GM18519 (cell line): ENCODE measurements around the gene HBEGF.
A peak's percentile ranks its signal among the peaks of the same experiment; 100 is the strongest.

Experiments
- ATAC-seq: cut with Tn5 transposase; IDR thresholded peaks from one replicate; pipeline ENCODE4 v1.9.1; 2021; ENCODE audit warnings: mild to moderate bottlenecking, moderate library complexity; ENCODE audit not compliant: unreplicated experiment, low FRiP score

HBEGF gene, protein sequence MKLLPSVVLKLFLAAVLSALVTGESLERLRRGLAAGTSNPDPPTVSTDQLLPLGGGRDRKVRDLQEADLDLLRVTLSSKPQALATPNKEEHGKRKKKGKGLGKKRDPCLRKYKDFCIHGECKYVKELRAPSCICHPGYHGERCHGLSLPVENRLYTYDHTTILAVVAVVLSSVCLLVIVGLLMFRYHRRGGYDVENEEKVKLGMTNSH

DNA sequence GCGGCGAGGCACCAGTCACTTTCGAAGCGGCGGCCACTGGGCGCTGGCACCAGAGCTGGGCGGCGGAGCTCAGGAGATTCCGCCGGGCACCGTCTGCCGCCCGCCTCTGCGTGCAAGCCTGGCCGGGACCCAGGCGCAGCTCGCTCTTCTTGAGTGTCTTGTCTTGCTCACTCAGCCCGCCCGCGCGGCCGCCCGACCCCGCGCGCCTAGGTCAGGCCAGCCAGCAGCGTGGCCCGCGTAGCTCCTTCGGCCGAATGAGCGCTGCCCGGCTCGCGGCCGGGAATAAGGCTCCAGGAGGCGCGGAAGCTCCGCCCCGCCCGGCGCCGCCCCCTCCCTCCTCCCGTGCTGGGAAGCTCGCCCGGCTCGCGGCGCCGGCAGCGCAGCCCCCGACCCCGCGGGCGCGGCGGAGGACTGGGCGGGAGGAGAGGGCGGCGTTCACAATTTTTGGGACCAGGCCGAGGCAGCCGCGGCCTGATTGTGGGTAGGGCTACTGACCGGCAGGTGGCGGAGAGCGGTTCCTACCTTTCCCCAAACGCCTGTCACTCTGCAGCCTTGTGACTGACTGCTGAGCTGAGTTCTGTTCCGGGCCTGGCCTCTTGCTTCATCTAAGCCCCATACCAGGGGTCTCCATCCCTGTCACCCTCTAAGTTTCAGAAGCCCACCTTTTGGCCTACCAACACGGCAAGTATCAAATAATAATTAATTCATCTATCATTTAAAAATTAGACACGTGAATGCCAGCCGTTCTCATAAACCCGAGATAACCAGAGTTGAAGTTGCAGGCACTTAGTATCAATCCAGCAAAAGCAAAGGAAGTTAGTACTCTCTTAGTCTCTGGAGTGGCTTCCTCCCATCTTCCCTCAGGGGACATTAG lies at the start of gene HBEGF:
TSS of gene HBEGF (minus strand) at position 256 of the 874 bp plus-strand sequence. CDS start 275 bp downstream, outside the sequence.
- peak; percentile 62 for ATAC-seq

GRCh38 chr5:140393738-140394137 lies 47.3 kb upstream of the HBEGF start:
- no peak for ATAC-seq

DNA sequence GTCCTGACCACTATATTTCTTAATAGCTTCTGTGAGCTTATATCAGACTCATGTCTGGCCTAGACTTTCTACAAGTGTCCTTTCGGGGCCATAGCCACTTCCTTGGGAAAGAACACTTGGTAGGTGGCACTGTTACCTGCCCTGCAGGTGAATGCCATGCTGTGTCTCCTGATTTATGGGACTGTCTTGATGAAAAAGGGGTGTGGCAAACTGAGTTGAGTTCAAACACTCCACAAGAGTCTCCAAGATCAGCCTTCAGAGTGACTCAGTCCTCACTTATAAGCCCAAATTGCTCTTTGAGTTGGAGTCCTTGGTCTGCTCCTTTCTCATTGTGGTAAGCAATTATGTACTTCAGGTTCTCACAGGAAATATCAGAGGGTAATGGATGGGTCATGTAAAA lies 45.3 kb upstream of the HBEGF start:
- no peak for ATAC-seq

- no peak for ATAC-seq
Observed at GRCh38 chr5:140391312-140391711, 44.9 kb upstream of the HBEGF start.

DNA sequence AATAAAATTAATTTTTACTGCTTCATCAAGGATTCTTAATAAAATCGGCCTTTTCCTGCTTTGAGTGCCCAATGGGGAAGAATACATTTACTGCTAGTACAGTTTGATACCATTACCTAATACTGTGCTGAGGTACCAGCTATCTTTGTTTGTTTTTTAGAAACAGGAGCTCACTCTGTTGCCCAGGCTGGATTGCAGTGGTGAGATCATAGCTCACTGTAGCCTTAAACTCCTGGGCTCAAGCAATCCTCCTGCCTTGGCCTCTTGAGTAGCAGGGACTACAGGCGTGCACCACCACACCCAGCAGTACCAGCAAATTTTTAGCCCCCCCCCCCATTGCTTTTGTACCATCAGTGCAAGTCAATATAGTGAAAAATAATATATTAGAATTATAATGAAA lies 41.6 kb upstream of the HBEGF start:
- ATAC-seq: no peak

- ATAC-seq: no peak
Observed at GRCh38 chr5:140383300-140383699, 36.9 kb upstream of the HBEGF start.

- no peak for ATAC-seq
Observed at GRCh38 chr5:140382866-140383265, 36.5 kb upstream of the HBEGF start.

- ATAC-seq: no peak
Observed at GRCh38 chr5:140381972-140382371, 35.6 kb upstream of the HBEGF start.

DNA sequence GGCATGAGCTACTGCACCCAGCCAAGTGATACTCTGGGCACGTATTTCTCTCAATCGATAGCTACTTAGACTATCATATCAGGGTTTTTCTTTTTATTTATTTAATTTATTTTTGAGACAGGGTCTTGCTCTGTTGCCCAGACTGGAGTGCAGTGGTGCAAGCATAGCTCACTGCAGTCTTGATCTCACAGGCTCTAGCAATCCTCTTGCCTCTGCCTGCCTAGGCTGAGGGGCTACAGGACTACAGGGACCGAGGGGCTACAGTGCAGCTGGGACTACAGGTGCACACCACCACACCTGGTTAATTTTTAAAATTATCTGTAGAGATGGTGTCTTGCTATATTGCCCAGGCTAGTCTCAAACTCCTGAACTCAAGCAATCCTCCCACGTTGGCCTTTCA lies 34.9 kb upstream of the HBEGF start:
- ATAC-seq: no peak

DNA sequence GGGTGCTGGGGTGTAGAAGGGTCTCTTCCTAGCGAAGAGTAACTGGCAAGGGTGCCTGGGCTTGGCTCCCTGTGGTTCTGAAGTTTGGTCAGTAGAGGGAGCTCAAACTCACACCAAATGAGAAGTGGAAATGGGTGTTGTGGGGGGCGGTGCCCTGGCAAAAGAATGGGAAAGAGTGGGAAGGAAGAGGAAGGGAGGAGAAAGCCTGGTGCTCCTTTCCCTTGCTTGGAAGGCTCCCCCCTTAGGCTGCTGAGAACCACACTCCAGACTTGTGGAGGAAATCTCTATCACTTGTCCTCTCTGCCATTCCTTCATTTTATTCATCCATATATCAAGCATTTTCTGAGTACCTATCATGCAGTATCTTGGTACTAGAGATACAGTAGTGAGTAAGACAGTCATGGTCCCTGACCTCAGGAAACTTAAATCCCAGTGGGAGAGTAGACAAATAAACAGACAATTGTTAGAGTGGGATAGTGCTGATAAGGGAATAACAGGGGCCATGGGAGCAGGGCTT lies 26.6 kb upstream of the HBEGF start:
- ATAC-seq: no peak

GRCh38 chr5:140371356-140372151 lies 25.2 kb upstream of the HBEGF start:
- ATAC-seq: no peak

GRCh38 chr5:140367256-140368013 lies 21.0 kb upstream of the HBEGF start:
- no peak for ATAC-seq

DNA sequence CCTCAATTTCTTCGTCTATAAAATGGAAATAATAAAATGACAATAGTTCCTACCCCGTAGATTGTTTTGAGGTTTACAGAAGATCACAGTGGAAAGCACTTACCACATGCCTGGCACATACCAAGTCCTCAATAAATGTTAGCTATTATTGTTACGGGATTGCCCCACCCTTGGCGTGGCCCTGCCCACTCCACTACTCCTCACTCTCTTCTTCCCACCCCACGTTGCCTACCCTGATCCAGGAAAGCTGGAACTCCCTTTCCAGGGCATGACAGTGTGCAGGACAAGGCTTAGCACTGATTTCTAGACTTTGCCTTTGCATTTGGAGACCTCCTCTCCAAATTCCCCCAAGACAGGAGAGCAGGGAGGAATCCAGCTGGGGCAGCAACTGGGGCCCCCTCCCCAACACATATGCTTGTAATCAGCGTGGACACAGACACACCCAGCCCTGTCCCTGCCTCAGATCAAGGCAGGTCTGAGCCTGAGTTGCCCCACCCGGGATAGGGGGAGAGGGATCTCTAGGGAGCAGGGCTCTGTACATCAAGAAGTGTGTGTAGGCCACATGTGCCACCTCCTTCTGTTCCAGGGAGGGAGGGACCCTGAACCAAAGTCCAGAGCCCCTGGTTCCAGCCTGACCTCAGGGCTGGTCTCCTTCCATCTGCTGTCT lies 20.3 kb upstream of the HBEGF start:
- no peak for ATAC-seq

DNA sequence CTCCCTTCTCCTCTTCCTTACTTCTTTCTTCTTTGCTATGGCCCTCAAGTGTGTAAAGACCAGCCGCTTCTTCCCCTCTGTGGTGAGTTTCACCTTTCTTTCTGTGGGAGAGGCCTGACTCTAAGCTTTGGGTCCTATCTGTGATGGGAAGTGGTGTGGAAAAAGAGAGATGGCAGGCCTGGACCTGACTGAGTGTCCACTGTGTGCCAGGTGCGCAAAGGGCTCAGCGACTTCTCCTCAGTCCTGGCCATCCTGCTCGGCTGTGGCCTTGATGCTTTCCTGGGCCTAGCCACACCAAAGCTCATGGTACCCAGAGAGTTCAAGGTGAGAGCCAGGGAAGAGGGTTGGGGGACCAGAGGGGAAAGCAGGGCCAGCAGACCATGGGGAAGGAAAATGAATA lies 19.5 kb upstream of the HBEGF start:
- ATAC-seq: no peak

DNA sequence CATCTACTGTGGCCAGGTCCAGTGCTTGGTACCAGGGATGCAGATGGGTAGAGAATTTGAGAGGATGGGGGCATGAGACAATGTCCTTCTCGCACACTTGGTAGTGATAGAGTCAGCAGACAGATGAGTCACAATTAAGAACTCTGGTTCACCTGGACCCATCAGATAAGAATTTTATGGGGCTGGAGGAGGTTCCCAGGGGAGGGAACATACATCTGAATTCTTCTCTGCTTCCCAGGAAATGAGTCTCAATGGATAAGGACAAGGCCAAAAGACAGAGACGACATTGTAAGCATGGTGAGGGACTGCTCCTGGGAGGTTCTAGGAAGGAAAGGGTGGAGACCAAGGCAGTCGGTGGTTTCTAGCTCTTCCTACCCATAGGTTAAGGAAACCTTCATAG lies 18.9 kb upstream of the HBEGF start:
- no peak for ATAC-seq

DNA sequence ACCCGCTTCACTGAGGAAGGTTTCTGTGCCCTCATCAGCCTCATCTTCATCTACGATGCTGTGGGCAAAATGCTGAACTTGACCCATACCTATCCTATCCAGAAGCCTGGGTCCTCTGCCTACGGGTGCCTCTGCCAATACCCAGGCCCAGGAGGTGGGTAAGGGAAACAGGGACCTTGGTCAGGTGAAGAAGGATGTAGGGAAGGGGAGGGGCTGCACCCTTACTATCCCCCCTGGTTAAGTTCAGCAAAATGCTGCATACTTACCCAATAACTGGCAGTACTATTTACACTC lies 18.0 kb upstream of the HBEGF start:
- ATAC-seq: no peak

DNA sequence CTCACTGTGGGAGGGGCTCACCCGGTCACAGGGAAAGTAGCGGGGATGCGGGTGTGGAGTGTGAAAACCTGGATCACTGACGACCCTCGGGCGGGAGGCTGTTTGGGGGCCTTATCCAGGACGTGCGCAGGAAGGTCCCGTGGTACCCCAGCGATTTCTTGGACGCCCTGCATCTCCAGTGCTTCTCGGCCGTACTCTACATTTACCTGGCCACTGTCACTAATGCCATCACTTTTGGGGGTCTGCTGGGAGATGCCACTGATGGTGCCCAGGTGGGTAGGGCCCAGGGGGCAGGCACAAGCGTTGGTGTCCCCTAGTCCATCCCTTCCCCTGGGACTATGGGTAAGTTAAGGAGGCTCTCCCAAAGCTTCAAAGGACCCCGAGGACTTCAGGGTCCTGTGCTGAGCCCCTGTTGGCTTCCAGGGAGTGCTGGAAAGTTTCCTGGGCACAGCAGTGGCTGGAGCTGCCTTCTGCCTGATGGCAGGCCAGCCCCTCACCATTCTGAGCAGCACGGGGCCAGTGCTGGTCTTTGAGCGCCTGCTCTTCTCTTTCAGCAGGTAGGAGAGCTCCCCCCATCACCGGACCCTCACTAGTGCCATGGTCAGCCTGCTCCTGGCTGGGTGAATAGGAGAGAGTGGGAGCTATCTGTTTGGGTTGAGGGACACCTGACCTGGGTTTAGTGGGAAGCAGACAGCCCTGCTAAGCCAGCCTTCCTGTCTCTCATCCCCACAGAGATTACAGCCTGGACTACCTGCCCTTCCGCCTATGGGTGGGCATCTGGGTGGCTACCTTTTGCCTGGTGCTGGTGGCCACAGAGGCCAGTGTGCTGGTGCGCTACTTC lies 17.4 kb upstream of the HBEGF start:
- no peak for ATAC-seq

DNA sequence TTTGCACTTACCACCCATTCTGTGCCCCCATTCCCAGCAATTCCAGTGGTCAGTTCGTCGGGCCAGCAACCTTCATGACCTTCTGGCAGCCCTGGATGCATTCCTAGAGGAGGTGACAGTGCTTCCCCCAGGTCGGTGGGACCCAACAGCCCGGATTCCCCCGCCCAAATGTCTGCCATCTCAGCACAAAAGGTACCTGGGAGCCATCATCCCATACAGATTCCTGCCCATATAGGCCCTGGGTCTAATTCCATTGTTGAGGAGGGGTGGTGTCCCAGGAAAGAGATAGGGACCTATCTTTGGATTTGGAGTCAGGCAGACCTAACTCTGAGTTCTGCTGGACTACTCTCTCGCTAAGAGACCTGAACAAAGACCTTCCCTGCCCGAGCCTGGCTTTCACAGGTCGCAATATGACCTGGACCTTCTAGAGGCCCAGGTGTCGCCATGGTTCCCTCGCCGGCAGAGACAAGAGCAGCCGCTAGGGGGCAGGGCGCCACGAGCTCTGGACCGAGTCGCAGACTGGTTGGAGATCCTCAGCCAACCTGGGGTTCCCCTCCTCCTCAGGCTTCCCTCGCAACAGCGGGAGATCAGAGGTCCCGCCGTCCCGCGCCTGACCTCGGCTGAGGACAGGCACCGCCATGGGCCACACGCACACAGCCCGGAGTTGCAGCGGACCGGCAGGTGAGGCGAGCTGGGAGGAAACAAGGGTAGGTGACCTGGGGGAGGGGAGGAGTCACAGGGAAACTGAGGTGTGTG lies 16.6 kb upstream of the HBEGF start:
- ATAC-seq: peak; percentile 90
